Stimulated activated CD4-positive, alpha-beta T cell treated with anti-CD3 and anti-CD28 coated beads, Interleukin-15, amount 100 ng/mL, for 1 hour (primary cell): ENCODE results near the gene CCL11.
"Not testable (repeated sequence)": the region's sequence is repeated elsewhere in the genome, so short reads cannot be mapped to it uniquely, and the experiment has no call there.

Experiments used
- DNase-seq, 2 donors: peaks; one replicate each; pipeline ENCODE4 v3.0.0-alpha.2; 2020; ENCODE audit warnings: low read depth in 1 of 2, low spot score in 1 of 2

The CCL11 gene

GRCh38 chr17:34306466-34306865 lies 20.9 kb downstream of the CCL11 start:
- DNase-seq = no peak

GRCh38 chr17:34307110-34307509 lies 21.6 kb downstream of the CCL11 start:
- DNase-seq = no peak

- DNase-seq = no peak
These were observed 22.8 kb downstream of the CCL11 start for GRCh38 chr17:34308371-34308770.

- no peak for DNase-seq
These were observed 25.7 kb downstream of the CCL11 start for GRCh38 chr17:34311291-34311690.

GRCh38 chr17:34312080-34312479 lies 26.5 kb downstream of the CCL11 start:
- no peak for DNase-seq

GRCh38 chr17:34313164-34313563 lies 27.6 kb downstream of the CCL11 start:
- DNase-seq = no peak

- DNase-seq = no peak
These were observed 28.7 kb downstream of the CCL11 start for GRCh38 chr17:34314279-34314678.

- no peak for DNase-seq
These were observed 32.9 kb downstream of the CCL11 start for GRCh38 chr17:34318474-34318873.

- DNase-seq = no peak
These were observed 33.5 kb downstream of the CCL11 start, which contains the start of gene CCL8 for GRCh38 chr17:34319039-34319483. TSS of gene CCL8 (plus strand) at chr17:34319435. CDS start at chr17:34319502, 67 bp downstream.

GRCh38 chr17:34321964-34322363 lies 36.4 kb downstream of the CCL11 start:
- no peak for DNase-seq

- not testable (repeated sequence) for DNase-seq
These were observed 42.0 kb downstream of the CCL11 start for GRCh38 chr17:34327580-34327979.

GRCh38 chr17:34337701-34338100 lies 52.2 kb downstream of the CCL11 start:
- no peak for DNase-seq
